BE2C (cell line): ENCODE measurements around the gene MAP3K3.

Experiments
- DNase-seq: peaks from one replicate; pipeline ENCODE4 v3.0.0-alpha.2; 2020
- H3K27me3 ChIP-seq: fragments of 250-450 bp; sonication (Bioruptor Pico); 2 replicates; pipeline ENCODE4 v1.5.1; 2020; ENCODE audit warnings: mild to moderate bottlenecking
- H3K36me3 ChIP-seq: fragments of 250-450 bp; sonication (Bioruptor Pico); 2 replicates; pipeline ENCODE4 v1.5.1; 2020; ENCODE audit warnings: mild to moderate bottlenecking
- H3K4me1 ChIP-seq: fragments of 250-450 bp; sonication (Bioruptor Pico); 2 replicates; pipeline ENCODE4 v1.5.1; 2020
- H3K4me3 ChIP-seq: 2 replicates; pipeline ENCODE4 v1.5.1; 2011; ENCODE audit warnings: low read depth, low read length
- H3K9me3 ChIP-seq: fragments of 250-450 bp; sonication (Bioruptor Pico); 2 replicates; pipeline ENCODE4 v1.5.1; 2020
- TF ChIP-seq, protein P1 (sequence below): IDR thresholded peaks from 2 replicates; pipeline ENCODE4 v1.5.1; 2012; ENCODE audit warnings: mild to moderate bottlenecking, low read depth, low read length

The MAP3K3 gene

GRCh38 chr17:63611354-63611753, 10.9 kb upstream of the MAP3K3 start:
- peaks cover 3% of the 10 kb centered on the region; the same call in 1 of the 2 replicates for H3K4me1 ChIP-seq
- H3K4me3 ChIP-seq, result no peak overlapping the region
- no peaks in the 10 kb centered on the region for H3K9me3 ChIP-seq
- TF ChIP-seq, protein P1, sequence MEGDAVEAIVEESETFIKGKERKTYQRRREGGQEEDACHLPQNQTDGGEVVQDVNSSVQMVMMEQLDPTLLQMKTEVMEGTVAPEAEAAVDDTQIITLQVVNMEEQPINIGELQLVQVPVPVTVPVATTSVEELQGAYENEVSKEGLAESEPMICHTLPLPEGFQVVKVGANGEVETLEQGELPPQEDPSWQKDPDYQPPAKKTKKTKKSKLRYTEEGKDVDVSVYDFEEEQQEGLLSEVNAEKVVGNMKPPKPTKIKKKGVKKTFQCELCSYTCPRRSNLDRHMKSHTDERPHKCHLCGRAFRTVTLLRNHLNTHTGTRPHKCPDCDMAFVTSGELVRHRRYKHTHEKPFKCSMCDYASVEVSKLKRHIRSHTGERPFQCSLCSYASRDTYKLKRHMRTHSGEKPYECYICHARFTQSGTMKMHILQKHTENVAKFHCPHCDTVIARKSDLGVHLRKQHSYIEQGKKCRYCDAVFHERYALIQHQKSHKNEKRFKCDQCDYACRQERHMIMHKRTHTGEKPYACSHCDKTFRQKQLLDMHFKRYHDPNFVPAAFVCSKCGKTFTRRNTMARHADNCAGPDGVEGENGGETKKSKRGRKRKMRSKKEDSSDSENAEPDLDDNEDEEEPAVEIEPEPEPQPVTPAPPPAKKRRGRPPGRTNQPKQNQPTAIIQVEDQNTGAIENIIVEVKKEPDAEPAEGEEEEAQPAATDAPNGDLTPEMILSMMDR, result no peak
- peaks cover 28% of the 10 kb centered on the region for H3K36me3 ChIP-seq
- H3K27me3 ChIP-seq, result no peaks in the 10 kb centered on the region
- no peak for DNase-seq

GRCh38 chr17:63613663-63614062, 8.6 kb upstream of the MAP3K3 start:
- peaks cover 5% of the 10 kb centered on the region for H3K36me3 ChIP-seq
- DNase-seq, result no peak
- TF ChIP-seq, protein P1, result no peak
- no peaks in the 10 kb centered on the region for H3K9me3 ChIP-seq
- H3K4me1 ChIP-seq, result peaks cover 3% of the 10 kb centered on the region; the same call in 1 of the 2 replicates
- no peak overlapping the region for H3K4me3 ChIP-seq
- no peaks in the 10 kb centered on the region for H3K27me3 ChIP-seq

DNA sequence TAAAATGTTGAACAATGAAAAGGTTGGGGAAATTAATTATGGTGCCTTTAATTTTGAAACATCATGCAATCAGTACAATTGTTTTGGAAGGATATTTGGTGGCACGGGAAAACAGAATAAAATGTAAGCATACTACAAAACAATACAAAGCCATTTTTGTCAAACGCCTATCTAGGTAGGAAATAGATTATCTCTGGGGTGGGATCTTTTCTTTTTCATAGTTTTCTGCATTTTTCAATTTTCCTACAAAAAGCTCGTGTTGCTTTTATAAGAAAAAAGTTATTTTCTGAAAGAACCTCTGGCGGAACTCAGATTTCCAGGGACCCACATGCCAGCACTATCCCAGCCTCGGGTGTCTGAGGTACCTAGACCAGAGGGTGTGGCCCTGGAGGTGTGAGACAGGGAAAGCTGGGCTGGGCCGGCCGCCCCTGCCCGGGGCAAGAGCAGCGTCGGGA, 961 bp upstream of the MAP3K3 start:
- H3K27me3 ChIP-seq, result no peaks in the 10 kb centered on the region

GRCh38 chr17:63622574-63623390, 565 bp downstream of the MAP3K3 start:
- no peaks in the 10 kb centered on the region for H3K9me3 ChIP-seq
- TF ChIP-seq, protein P1, result no peak
- DNase-seq, result peak; percentile 81
- H3K27me3 ChIP-seq, result no peaks in the 10 kb centered on the region
- peak overlapping the region; percentile 86 for H3K4me3 ChIP-seq
- H3K36me3 ChIP-seq, result no peaks in the 10 kb centered on the region
- H3K4me1 ChIP-seq, result no peaks in the 10 kb centered on the region; the same call in 1 of the 2 replicates

More for the DNA sequence above, 961 bp upstream of the MAP3K3 start:
- Histone ChIP-seq H3K4me1 (no peaks in the 10 kb centered on the region; the same call in 1 of the 2 replicates), H3K4me3 (peak overlapping the region; percentile 58), H3K36me3 (no peaks in the 10 kb centered on the region), H3K9me3 (no peaks in the 10 kb centered on the region)
- TF ChIP-seq, protein P1, result no peak
- DNase-seq, result no peak

GRCh38 chr17:63623786-63624530, 1.7 kb downstream of the MAP3K3 start:
- TF ChIP-seq, protein P1, result no peak
- no peak for DNase-seq
- Histone ChIP-seq H3K4me3 (peak overlapping the region; percentile 86), H3K36me3 (no peaks in the 10 kb centered on the region), H3K9me3 (no peaks in the 10 kb centered on the region), H3K4me1 (no peaks in the 10 kb centered on the region; the same call in 1 of the 2 replicates), H3K27me3 (no peaks in the 10 kb centered on the region)
